GM12892 (cell line): ENCODE results near the gene CDC37.
A peak's percentile ranks its signal among the peaks of the same experiment; 100 is the strongest.

Source experiments
- DNase-seq: peaks from one replicate; pipeline ENCODE4 v3.0.0; 2011; ENCODE audit not compliant: insufficient read length
- FAIRE-seq: peaks from 2 replicates; lab custom pipeline; 2011; peaks lifted over from hg19 to GRCh38; lab: Jason Lieb, UNC
- POLR2A ChIP-seq: IDR thresholded peaks from 2 replicates; pipeline ENCODE4 v1.6.1; 2011; ENCODE audit warnings: low read depth, low read length, control low read depth
- POLR2AphosphoS5 ChIP-seq: IDR thresholded peaks from 2 replicates; pipeline ENCODE4 v1.6.1; 2011; ENCODE audit warnings: low read depth, low read length, control low read depth
- TAF1 ChIP-seq: IDR thresholded peaks from 2 replicates; pipeline ENCODE4 v1.6.1; 2011; ENCODE audit warnings: low read depth, mild to moderate bottlenecking, control low read depth, low read length, borderline replicate concordance

Gene CDC37

DNA sequence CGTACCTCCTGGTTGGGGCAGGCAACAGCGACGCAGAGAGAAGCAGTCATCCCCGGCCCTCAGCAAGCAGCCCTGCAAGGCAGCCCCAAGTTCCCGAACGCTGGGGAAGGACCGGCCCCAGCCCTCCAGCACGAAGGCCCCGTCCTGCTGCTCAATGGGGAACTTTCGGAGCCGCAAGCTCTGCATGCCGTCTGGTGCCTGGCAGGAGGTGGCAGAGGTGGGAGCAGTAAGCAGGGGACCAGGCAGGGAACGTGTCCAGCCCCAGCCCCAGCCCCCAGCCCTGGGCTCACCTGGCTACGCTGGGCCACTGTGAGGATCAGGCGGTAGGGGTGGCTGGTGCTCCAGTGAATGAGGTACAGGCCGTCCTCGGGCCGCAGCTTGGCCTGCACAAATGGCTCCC lies 41.1 kb downstream of the CDC37 start:
- no peak for TF ChIP-seq POLR2A
- DNase-seq: peak; percentile 10
- no peak for FAIRE-seq

GRCh38 chr19:10361569-10362011 lies 41.8 kb downstream of the CDC37 start:
- FAIRE-seq: no peak
- DNase-seq: peak; percentile 13
- TF ChIP-seq POLR2A: no peak

DNA sequence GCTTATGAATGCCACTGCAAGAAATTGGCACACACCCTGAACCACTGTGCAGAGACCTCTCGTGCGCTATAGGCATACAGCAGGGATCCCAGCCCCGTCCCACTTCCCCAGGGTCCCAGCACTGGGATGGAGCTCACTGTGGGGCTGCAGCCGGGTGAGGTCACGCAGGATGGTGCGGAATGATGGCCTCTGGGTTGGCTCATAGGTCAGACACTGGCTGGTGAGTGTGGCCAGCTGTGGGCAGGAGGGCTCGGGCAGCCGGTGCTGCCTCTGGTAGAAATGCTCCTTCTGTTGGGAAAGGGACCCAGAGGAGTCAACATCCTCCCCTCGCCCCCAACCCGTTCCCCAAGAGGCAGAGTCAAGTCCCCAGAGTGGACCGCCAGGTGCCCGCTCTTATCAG lies 46.9 kb downstream of the CDC37 start:
- FAIRE-seq: no peak
- TF ChIP-seq TAF1 (no peak), POLR2AphosphoS5 (no peak; the same call in 1 of the 2 replicates), POLR2A (no peak)
- no peak for DNase-seq

- DNase-seq (peak; percentile 19), FAIRE-seq (peak; percentile 24)
- no peak for TF ChIP-seq TAF1
Observed at GRCh38 chr19:10353793-10354391, 49.5 kb downstream of the CDC37 start.

GRCh38 chr19:10352764-10353671 lies 50.3 kb downstream of the CDC37 start:
- TF ChIP-seq TAF1 (no peak), POLR2A (no peak), POLR2AphosphoS5 (no peak)
- DNase-seq (peak; percentile 13), FAIRE-seq (no peak)

- FAIRE-seq (no peak), DNase-seq (no peak)
- TF ChIP-seq POLR2A (no peak), POLR2AphosphoS5 (no peak), TAF1 (no peak)
Observed at GRCh38 chr19:10346509-10346908, 56.8 kb downstream of the CDC37 start.

DNA sequence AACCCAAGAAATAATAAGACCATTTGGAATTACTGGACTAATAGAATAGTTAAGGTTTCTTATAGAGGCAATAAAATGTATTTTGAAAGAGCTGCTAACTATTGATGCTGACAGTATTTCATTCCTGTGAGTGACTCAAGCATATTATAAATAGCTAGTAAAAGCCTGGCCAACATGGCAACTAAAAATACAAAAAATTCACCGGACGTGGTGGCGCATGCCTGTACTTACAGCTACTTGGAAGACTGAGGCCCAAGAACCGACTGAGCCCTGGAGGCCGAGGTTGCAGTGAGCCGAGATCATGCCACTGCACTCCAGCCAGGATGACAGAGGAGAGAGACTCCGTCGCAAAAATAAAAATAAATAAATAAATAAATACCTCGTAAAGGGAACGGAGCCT lies 58.6 kb downstream of the CDC37 start:
- FAIRE-seq (no peak), DNase-seq (no peak)
- no peak for TF ChIP-seq POLR2A

- no peak for DNase-seq
- no peak for FAIRE-seq
- TF ChIP-seq POLR2A (no peak), POLR2AphosphoS5 (no peak), TAF1 (no peak)
Observed at GRCh38 chr19:10343495-10343894, 59.8 kb downstream of the CDC37 start.
